Mononuclear cell (primary cell): ENCODE data around the gene MMRN1. TPM values are rescaled to one million over a fixed set of nuclear protein-coding genes. Genes with fewer than 3 reads are reported as not detected.
"Not testable (repeated sequence)": the region's sequence is repeated elsewhere in the genome, so short reads cannot be mapped to it uniquely, and the experiment has no call there.

ENCODE experiments used
- H3K27me3 ChIP-seq: 2 replicates; pipeline ENCODE4 v1.6.0; 2011; ENCODE audit warnings: low read length, control low read depth; ENCODE audit not compliant: insufficient read depth
- H3K4me1 ChIP-seq: 2 replicates; pipeline ENCODE4 v1.5.1; 2011; ENCODE audit warnings: mild to moderate bottlenecking, low read length, control low read depth; ENCODE audit not compliant: insufficient read depth
- H3K4me3 ChIP-seq: 2 replicates; pipeline ENCODE4 v1.5.1; 2011; ENCODE audit warnings: mild to moderate bottlenecking, low read length, moderate library complexity
- H3K9me3 ChIP-seq: 2 replicates; pipeline ENCODE4 v1.5.1; 2011; ENCODE audit warnings: low read depth, mild to moderate bottlenecking, control low read depth, low read length
- total RNA-seq: library from RNA; depleted of rRNA; stranded (reverse); fragments of >200 nt; gene quantifications from one replicate; pipeline ENCODE4 v1.2.3, GENCODE V29; 2012

MMRN1 gene
- total RNA-seq, 1 donor, result 8.1 TPM

DNA sequence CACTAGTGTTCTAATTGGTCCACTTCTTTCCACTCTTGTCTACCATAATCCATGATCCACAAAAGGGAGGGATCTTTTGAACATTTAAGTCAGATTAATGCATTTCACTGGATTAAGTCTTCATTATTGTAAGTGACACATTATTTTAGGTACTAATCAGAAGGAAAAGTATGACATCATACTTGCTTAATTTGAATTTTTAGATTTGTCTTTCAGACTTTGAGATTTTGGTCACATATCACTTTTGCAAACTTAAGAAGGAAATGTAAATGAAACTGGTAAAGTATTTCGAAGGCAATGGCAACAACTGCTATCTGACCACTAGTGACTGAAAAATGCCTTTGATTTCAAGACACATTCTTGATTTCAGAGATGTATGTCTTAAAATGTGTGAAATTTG is 5.2 kb downstream of the MMRN1 start:
- no peaks in the 10 kb centered on the region for H3K27me3 ChIP-seq
- no peaks in the 10 kb centered on the region for H3K9me3 ChIP-seq
- no peak overlapping the region for H3K4me3 ChIP-seq
- H3K4me1 ChIP-seq, result peaks cover 16% of the 10 kb centered on the region

DNA sequence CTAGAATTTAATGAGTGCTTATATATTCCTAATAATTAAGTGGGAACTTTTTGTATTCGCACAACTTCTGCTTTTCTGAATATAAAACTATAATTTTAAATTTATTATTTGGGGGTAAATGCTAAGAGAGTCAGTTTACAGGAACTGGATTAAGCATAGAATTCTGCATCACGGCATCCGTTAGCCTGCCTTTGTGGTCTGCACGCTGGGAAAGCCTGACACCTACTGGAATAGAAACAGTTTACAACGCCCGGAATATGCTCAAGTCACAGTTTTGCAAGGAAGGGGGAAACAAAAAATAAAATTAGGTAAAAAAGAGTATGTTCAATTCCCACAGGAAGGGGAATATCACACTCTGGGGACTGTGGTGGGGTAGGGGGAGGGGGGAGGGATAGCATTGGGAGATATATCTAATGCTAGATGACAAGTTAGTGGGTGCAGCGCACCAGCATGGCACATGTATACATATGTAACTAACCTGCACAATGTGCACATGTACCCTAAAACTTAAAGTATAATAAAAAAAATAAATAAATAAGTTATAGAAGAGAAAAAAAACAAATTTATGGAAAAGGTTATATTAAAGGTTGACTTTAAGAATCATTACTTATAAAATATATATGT is 7.3 kb downstream of the MMRN1 start:
- H3K4me3 ChIP-seq, H3K27me3 ChIP-seq, H3K9me3 ChIP-seq: not testable (repeated sequence)
- H3K4me1 ChIP-seq, result peaks cover 10% of the 10 kb centered on the region

DNA sequence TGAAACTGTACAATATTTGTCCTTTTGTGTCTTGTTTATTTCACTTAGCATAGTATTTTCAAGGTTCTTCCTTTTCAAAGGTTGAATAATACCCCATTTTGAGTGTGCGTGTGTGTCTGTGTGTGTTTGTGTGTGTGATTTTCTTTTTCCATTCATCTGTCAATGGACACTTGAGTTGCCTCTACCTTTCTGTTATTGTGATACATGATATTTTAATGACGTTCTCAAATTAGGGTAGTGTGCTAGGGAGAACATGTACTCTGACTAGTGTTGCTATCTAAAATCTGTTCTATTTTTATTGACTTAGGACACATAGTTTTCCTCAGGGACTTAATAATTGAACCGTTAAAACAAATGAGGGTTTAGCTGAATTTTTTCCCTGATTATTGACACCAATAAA is 9.9 kb downstream of the MMRN1 start:
- no peaks in the 10 kb centered on the region for H3K9me3 ChIP-seq
- H3K27me3 ChIP-seq, result no peaks in the 10 kb centered on the region
- H3K4me3 ChIP-seq, result no peak overlapping the region
- no peaks in the 10 kb centered on the region for H3K4me1 ChIP-seq

DNA sequence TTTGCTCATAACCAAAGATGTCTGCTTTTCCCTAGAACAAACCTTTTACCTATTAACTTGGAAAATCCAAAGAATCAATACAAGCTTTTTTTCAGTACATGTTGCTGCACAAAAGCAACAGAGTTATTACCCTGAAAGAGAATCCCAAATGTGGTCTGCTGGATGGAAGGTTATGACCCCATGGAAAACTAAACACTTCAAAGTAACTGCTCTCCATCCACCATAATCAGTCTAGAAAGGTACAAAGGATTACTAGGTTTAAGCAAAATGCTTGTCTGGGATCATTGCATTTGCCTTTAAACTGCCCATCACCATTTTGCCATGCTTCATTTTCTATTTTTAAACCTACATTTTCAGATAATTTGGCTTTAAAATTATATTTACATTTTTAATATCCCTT is 11.7 kb downstream of the MMRN1 start:
- Histone ChIP-seq H3K9me3 (no peaks in the 10 kb centered on the region), H3K4me1 (no peaks in the 10 kb centered on the region), H3K27me3 (no peaks in the 10 kb centered on the region), H3K4me3 (no peak overlapping the region)

DNA sequence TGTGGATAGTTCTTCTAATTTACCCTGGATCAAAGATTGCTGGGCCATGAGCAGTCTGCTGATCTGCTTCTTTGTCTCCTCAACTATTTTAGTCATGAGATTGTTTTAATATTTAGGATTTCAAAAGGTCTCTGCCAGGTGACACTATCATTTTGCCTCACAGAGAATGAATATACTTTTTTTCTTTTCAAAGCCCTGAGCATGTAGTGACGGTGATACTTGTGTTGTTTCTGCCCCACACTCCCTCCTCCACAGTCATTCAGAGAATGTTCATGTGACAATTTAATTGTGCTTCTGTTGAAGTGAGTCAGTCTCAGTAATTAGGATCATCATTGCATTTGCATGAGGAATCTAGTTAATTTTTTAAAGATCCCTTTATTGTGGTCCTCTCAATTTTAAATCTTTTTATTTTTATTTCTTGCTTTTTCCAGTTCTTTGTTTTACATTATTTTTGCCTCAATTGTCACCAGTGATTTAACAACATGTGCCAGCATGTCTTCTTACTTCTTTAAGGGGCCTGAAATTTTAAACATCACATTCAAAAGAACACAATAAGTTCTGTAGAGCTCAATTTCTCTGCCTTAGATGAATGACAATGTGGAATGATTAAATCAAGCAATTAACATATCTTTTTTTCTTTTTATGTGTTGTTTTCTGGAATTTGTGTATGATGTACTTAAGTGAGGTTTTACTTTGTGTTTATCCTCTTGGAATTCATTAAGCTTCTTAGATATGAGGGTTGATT is 12.3 kb downstream of the MMRN1 start:
- H3K9me3 ChIP-seq, result no peaks in the 10 kb centered on the region
- no peaks in the 10 kb centered on the region for H3K27me3 ChIP-seq
- H3K4me1 ChIP-seq, result no peaks in the 10 kb centered on the region
- H3K4me3 ChIP-seq, result no peak overlapping the region

DNA sequence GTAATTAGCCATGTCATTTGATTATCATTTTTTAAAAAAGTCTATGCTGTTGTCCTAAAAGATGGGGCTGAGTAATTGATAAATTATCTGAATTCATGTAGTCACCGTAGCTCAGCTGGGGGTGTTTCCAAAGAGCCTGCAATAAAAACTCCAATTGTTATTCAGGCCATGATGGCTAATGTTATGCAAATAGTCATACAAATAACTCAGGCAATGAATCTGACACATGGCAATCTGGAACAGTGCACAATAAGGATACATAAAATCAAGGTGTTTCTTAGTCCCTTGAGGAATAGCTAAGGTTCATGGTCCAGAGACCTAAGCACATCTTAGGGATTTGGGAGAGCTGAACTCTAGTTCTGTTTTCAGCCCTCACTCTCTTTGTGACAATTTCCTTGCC is 15.2 kb downstream of the MMRN1 start:
- Histone ChIP-seq H3K27me3 (no peaks in the 10 kb centered on the region), H3K4me1 (no peaks in the 10 kb centered on the region), H3K9me3 (no peaks in the 10 kb centered on the region), H3K4me3 (no peak overlapping the region)

DNA sequence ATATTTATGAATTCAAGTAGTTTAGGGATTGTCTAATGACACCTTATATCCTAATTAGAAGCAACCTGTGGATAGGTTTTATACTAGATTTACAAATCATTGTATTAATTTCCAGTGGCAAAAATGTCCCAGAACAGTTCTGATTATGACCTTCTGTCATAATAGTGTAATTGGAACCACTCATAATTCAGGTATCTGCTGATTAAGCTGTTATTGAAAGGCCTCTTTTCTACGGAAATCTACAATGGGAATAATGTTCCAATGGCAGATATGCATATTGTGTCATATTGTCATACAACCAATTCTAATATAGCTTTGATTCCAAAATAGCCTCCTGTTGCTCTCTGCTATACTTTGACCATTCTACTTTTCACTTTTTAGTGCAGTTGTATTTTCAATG is 19.0 kb downstream of the MMRN1 start:
- Histone ChIP-seq H3K9me3 (no peaks in the 10 kb centered on the region), H3K4me1 (no peaks in the 10 kb centered on the region), H3K4me3 (no peak overlapping the region), H3K27me3 (no peaks in the 10 kb centered on the region)

DNA sequence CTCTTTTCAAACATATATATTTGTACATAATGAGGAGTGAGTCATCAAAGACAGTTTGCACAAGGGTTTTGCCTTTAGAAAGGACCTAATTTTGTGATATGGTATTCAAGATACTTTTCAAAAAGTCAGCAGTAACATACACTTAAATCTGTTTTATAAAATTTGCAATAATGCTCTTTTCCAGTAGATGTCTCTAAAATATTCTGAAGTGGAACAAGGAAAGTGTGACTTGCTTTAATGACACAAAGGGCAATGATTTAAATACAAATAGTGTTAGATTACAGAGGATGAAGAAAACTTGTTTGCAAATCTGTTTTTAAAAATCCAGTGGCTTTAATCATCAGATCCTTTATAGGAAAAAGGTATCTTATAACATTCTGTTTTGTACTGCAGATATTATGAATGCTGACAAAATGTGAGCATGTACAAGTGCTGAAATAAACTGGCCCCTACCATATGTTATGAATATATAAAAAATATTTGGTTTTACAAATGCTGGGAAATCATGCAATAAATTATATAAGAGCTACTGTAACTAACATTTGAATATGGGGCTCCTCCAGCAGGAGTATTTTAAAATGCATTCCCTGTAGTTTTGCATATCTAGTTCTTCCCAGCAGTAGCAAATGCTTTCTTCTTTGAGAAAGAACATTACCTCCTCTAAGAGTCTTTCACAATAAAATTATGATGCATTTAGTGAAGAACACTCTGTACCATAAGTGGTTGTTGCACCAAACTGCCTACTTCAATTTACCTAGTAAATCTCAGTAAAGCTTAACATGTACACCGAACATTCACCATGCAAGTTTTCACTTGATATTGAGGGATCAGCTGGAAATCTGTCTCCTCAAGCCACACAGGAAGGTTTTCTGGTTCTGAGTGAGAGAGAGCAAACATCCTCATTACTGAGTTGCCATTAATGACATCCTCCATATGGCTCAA is 20.2 kb downstream of the MMRN1 start:
- H3K27me3 ChIP-seq, result no peaks in the 10 kb centered on the region
- H3K4me1 ChIP-seq, result no peaks in the 10 kb centered on the region
- no peak overlapping the region for H3K4me3 ChIP-seq
- H3K9me3 ChIP-seq, result no peaks in the 10 kb centered on the region

DNA sequence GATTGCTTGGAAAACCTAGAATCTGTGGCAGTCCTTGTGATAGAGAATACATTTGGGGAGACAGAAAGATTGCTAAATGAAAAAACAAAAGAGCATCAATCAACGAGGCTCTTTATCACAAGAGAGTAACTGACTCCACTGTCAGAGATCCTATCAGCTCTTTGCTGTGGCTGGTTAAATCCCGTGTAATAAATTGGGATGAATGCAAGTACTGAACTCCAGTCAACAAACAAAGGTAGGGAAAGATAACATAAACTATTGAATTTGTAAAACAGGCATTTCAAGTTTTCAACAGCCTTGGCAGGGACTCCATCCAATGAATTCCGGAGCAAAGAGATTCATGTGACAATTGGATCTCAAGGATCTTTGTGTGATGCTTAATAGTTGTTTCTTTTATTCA is 21.3 kb downstream of the MMRN1 start:
- Histone ChIP-seq H3K27me3 (no peaks in the 10 kb centered on the region), H3K4me3 (no peak overlapping the region), H3K9me3 (no peaks in the 10 kb centered on the region), H3K4me1 (no peaks in the 10 kb centered on the region)

DNA sequence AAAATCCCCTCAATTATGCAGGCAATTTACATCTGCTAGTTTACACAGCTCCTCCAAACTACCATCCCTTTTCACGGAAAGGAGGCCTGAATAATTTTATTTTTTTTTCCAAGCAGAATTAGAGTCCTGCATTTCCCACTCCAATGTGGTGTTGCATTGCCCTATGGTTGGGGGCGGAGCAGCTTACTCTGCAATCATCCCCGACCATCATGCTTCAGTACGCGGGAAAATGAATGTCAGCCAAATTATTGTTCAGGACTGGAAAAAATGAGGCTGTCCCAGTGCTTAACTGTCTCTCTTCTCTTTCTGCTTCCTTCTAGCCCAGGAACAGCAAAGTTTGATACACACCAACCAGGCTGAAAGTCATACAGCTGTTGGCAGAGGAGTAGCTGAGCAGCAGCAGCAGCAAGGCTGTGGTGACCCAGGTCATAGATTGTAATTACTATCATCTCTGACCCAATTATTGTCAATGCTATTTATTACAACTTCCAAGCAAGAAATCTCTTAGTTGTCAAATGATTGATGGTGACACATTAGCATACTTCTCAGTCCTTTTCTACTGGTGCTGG is 28.3 kb downstream of the MMRN1 start:
- H3K4me3 ChIP-seq, result no peak overlapping the region
- H3K27me3 ChIP-seq, result no peaks in the 10 kb centered on the region
- H3K9me3 ChIP-seq, result no peaks in the 10 kb centered on the region
- no peaks in the 10 kb centered on the region for H3K4me1 ChIP-seq

DNA sequence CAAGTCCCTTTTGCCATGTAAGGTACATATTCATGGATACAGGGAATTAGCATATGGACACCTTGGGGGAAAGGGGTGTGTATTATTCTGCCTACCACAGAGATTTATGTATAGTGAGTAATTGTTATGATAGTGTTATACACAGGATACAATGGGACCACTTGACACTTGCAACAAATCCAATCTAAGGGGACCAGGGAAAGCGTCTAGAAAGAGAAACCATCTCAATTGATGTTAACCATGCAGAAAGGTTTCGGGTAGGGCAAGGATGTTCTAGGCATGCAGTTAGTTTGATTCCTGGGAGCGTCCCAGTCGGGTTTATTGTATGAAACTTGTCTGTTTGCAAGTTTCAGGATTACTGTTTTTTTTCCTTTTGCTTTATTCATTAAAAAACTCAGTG is 34.2 kb downstream of the MMRN1 start:
- no peaks in the 10 kb centered on the region for H3K9me3 ChIP-seq
- no peak overlapping the region for H3K4me3 ChIP-seq
- H3K4me1 ChIP-seq, result no peaks in the 10 kb centered on the region
- no peaks in the 10 kb centered on the region for H3K27me3 ChIP-seq

DNA sequence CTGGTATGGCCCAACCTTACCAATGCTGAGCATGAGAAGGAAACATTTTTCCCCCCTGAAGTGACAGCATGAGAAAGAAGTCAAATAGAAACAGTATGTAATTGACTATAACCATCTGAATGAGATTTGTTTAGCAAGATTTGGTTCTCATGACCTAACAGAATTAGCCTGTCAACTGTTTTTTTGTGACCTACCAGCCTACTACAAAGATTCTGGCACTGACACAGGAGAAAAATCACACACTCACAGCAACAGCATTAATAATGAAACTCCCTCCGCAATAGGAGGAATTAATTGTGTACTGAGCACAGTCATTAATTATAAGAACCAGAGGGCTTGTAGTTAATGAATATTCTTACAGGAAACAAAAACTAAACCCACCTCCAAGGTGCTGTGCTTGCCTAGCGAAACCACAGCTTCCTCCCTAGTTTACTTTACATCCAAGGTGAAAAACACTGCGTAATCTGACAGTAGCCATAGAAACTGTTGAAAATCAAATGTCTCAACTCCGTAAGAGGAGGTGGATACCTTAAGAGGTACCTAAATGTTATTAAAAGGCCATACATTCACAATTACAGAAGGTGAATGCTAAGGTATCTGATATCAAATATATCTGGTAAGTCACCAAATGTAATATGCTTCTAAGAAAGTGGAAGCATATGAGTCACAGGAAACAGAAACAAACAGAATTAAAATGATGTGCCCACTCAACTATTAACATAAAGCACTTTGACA is 34.9 kb downstream of the MMRN1 start:
- Histone ChIP-seq H3K27me3 (no peaks in the 10 kb centered on the region), H3K4me1 (no peaks in the 10 kb centered on the region), H3K4me3 (no peak overlapping the region), H3K9me3 (no peaks in the 10 kb centered on the region)

DNA sequence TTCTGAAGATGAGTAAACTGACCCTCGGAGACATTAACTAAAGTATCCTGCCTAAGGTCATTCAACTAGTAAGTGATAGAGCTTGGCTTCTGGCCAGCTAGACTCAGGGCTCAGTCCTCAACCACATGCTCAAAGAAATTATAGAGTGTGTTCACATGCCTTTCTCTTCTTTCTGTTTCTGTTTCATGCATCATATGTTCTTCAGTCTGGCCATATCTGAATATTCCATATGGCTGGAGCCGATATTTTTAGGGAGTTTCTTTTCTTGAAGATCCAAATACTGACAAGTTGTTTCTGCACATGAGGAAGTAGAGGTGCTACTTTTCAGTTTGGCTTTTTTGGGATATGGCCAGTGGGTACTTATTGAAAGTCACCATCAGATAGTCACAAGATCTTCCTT is 44.9 kb downstream of the MMRN1 start:
- H3K27me3 ChIP-seq, result no peaks in the 10 kb centered on the region
- no peaks in the 10 kb centered on the region for H3K4me1 ChIP-seq
- no peaks in the 10 kb centered on the region for H3K9me3 ChIP-seq
- no peak overlapping the region for H3K4me3 ChIP-seq

DNA sequence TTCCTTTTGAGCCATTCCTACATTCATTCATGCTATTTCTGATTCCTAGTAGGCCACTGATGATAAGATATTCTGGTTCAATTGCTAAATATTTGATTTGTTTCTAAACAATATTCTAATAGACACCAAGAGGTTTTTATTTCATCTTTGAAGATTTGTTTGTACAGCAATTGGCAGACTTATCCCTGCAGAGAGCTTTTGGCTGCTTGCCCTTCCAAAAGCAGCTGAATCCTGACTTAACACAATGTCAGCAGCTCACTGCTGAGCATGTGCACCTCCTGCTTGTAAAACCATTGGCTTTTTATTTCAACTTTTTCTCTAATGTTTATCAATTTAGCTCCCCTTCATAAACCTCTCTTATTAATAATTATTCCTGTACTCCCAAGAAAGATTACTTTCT is 45.3 kb downstream of the MMRN1 start:
- Histone ChIP-seq H3K4me3 (no peak overlapping the region), H3K4me1 (no peaks in the 10 kb centered on the region), H3K9me3 (no peaks in the 10 kb centered on the region), H3K27me3 (no peaks in the 10 kb centered on the region)
